Activated naive CD4-positive, alpha-beta T cell treated with anti-CD3 and anti-CD28 coated beads for 36 hours (primary cell): Measurements from ENCODE around the gene ZRANB2. TPM values are rescaled to one million over a fixed set of nuclear protein-coding genes. Genes with fewer than 3 reads are reported as not detected.

ENCODE experiments used
- CTCF ChIA-PET: fragments of 350-600 bp; sonication (Branson Sonifier 250); formaldehyde crosslinking; loops from one replicate; lab custom pipeline; 2021; ENCODE audit warnings: antibody characterized with exemption; lab: Charles Lee
- DNase-seq: peaks from one replicate; pipeline ENCODE4 v3.0.0-alpha.2; 2020
- H3K27ac Mint-ChIP-seq: one replicate; pipeline ENCODE4 v1.8.0; 2021; ENCODE audit warnings: mild to moderate bottlenecking, mixed read lengths
- H3K27me3 Mint-ChIP-seq: one replicate; pipeline ENCODE4 v1.8.0; 2021; ENCODE audit warnings: low read depth, mixed read lengths
- H3K36me3 Mint-ChIP-seq: one replicate; pipeline ENCODE4 v1.8.0; 2021; ENCODE audit warnings: low read depth, mixed read lengths
- H3K4me1 Mint-ChIP-seq: one replicate; pipeline ENCODE4 v1.8.0; 2021; ENCODE audit warnings: low read depth, mixed read lengths
- H3K4me3 Mint-ChIP-seq: one replicate; pipeline ENCODE4 v1.8.0; 2021; ENCODE audit warnings: mild to moderate bottlenecking, moderate library complexity, mixed read lengths
- H3K9me3 Mint-ChIP-seq: one replicate; pipeline ENCODE4 v1.8.0; 2021; ENCODE audit warnings: mixed read lengths
- intact Hi-C: fragments of 100-400 bp; cut with micrococcal nuclease; formaldehyde crosslinking; loops from one replicate; pipeline ENCODE4 v1.15.1; 2023
- total RNA-seq, 2 experiments: library from RNA; stranded (reverse); gene quantifications; one replicate each; pipeline ENCODE4 v1.2.3, GENCODE V29; 2021

The ZRANB2 gene
- total RNA-seq, 2 experiments from 2014 or later = 107 to 114 TPM

- Mint-ChIP-seq H3K9me3 (no peaks in the 10 kb centered on the region), H3K27ac (no peak overlapping the region), H3K4me3 (no peak overlapping the region), H3K36me3 (no peaks in the 10 kb centered on the region), H3K4me1 (no peaks in the 10 kb centered on the region), H3K27me3 (peaks cover 33% of the 10 kb centered on the region)
- no peak for DNase-seq
- CTCF ChIA-PET = interaction anchor here (0.5 to 0.8 kb wide), 3 partner anchors 10 to 633 kb away, joined by 3 read pairs; no protein-coding TSS in a partner anchor
- intact Hi-C loops = loop anchor here (10.0 kb wide), 1 partner anchor 165 kb away; no protein-coding TSS in a partner anchor
Observed at GRCh38 chr1:71039661-71040262, 41.1 kb downstream of the ZRANB2 start.

GRCh38 chr1:71038942-71039341 lies 41.9 kb downstream of the ZRANB2 start:
- H3K27ac Mint-ChIP-seq = no peak overlapping the region
- no peak for DNase-seq
- H3K4me1 Mint-ChIP-seq = no peaks in the 10 kb centered on the region
- H3K27me3 Mint-ChIP-seq = peaks cover 30% of the 10 kb centered on the region
- no peaks in the 10 kb centered on the region for H3K9me3 Mint-ChIP-seq
- H3K4me3 Mint-ChIP-seq = no peak overlapping the region
- intact Hi-C loops = no loop called here
- CTCF ChIA-PET = interaction anchor here (0.5 kb wide), 1 partner anchor 632 kb away, joined by 3 read pairs; no protein-coding TSS in a partner anchor
- no peaks in the 10 kb centered on the region for H3K36me3 Mint-ChIP-seq

GRCh38 chr1:71037829-71038620 lies 42.8 kb downstream of the ZRANB2 start:
- CTCF ChIA-PET = no interaction called here
- Mint-ChIP-seq H3K36me3 (no peaks in the 10 kb centered on the region), H3K9me3 (no peaks in the 10 kb centered on the region), H3K4me3 (no peak overlapping the region), H3K4me1 (no peaks in the 10 kb centered on the region), H3K27me3 (peaks cover 33% of the 10 kb centered on the region), H3K27ac (no peak overlapping the region)
- intact Hi-C loops = no loop called here
- no peak for DNase-seq

GRCh38 chr1:71037066-71037465 lies 43.8 kb downstream of the ZRANB2 start:
- CTCF ChIA-PET = no interaction called here
- Mint-ChIP-seq H3K27me3 (peaks cover 34% of the 10 kb centered on the region), H3K36me3 (no peaks in the 10 kb centered on the region), H3K4me1 (no peaks in the 10 kb centered on the region), H3K27ac (no peak overlapping the region), H3K9me3 (no peaks in the 10 kb centered on the region), H3K4me3 (no peak overlapping the region)
- intact Hi-C loops = no loop called here
- no peak for DNase-seq

- intact Hi-C loops = no loop called here
- Mint-ChIP-seq H3K36me3 (no peaks in the 10 kb centered on the region), H3K4me3 (no peak overlapping the region), H3K27ac (no peak overlapping the region), H3K4me1 (no peaks in the 10 kb centered on the region), H3K27me3 (peaks cover 16% of the 10 kb centered on the region), H3K9me3 (no peaks in the 10 kb centered on the region)
- DNase-seq = no peak
- CTCF ChIA-PET = no interaction called here
Observed at GRCh38 chr1:71033136-71033535, 47.7 kb downstream of the ZRANB2 start.

GRCh38 chr1:71031426-71031825 lies 49.4 kb downstream of the ZRANB2 start:
- H3K4me1 Mint-ChIP-seq = no peaks in the 10 kb centered on the region
- CTCF ChIA-PET = no interaction called here
- intact Hi-C loops = no loop called here
- no peak overlapping the region for H3K4me3 Mint-ChIP-seq
- no peaks in the 10 kb centered on the region for H3K9me3 Mint-ChIP-seq
- peaks cover 16% of the 10 kb centered on the region for H3K27me3 Mint-ChIP-seq
- H3K36me3 Mint-ChIP-seq = no peaks in the 10 kb centered on the region
- no peak overlapping the region for H3K27ac Mint-ChIP-seq
- DNase-seq = no peak

- CTCF ChIA-PET = no interaction called here
- no peaks in the 10 kb centered on the region for H3K36me3 Mint-ChIP-seq
Observed at GRCh38 chr1:71030026-71030425, 50.8 kb downstream of the ZRANB2 start.

GRCh38 chr1:71028981-71029380 lies 51.9 kb downstream of the ZRANB2 start:
- no peak overlapping the region for H3K27ac Mint-ChIP-seq
- no peak overlapping the region for H3K4me3 Mint-ChIP-seq
- no peaks in the 10 kb centered on the region for H3K9me3 Mint-ChIP-seq
- peaks cover 11% of the 10 kb centered on the region for H3K27me3 Mint-ChIP-seq
- no peak for DNase-seq
- no peaks in the 10 kb centered on the region for H3K36me3 Mint-ChIP-seq
- no peaks in the 10 kb centered on the region for H3K4me1 Mint-ChIP-seq
- intact Hi-C loops = no loop called here
- CTCF ChIA-PET = no interaction called here

More at GRCh38 chr1:71030026-71030425, 50.8 kb downstream of the ZRANB2 start:
- Mint-ChIP-seq H3K27ac (no peak overlapping the region), H3K4me3 (no peak overlapping the region), H3K9me3 (no peaks in the 10 kb centered on the region), H3K4me1 (no peaks in the 10 kb centered on the region), H3K27me3 (peaks cover 11% of the 10 kb centered on the region)
- intact Hi-C loops = no loop called here
- no peak for DNase-seq

- Mint-ChIP-seq H3K27me3 (peaks cover 8% of the 10 kb centered on the region), H3K4me1 (no peaks in the 10 kb centered on the region), H3K4me3 (no peak overlapping the region), H3K27ac (no peak overlapping the region), H3K9me3 (no peaks in the 10 kb centered on the region), H3K36me3 (no peaks in the 10 kb centered on the region)
- no peak for DNase-seq
- intact Hi-C loops = no loop called here
- CTCF ChIA-PET = no interaction called here
Observed at GRCh38 chr1:71027991-71028390, 52.8 kb downstream of the ZRANB2 start.

GRCh38 chr1:71026093-71026492 lies 54.7 kb downstream of the ZRANB2 start:
- no peaks in the 10 kb centered on the region for H3K9me3 Mint-ChIP-seq
- DNase-seq = no peak
- no peak overlapping the region for H3K4me3 Mint-ChIP-seq
- peaks cover 5% of the 10 kb centered on the region for H3K27me3 Mint-ChIP-seq
- CTCF ChIA-PET = interaction anchor here (0.6 kb wide), 1 partner anchor 10 kb away, joined by 4 read pairs; no protein-coding TSS in a partner anchor
- H3K27ac Mint-ChIP-seq = no peak overlapping the region
- no peaks in the 10 kb centered on the region for H3K36me3 Mint-ChIP-seq
- intact Hi-C loops = no loop called here
- H3K4me1 Mint-ChIP-seq = no peaks in the 10 kb centered on the region

GRCh38 chr1:71023515-71023914 lies 57.3 kb downstream of the ZRANB2 start:
- no peaks in the 10 kb centered on the region for H3K36me3 Mint-ChIP-seq
- no peaks in the 10 kb centered on the region for H3K4me1 Mint-ChIP-seq
- no peaks in the 10 kb centered on the region for H3K9me3 Mint-ChIP-seq
- peaks cover 2% of the 10 kb centered on the region for H3K27me3 Mint-ChIP-seq
- intact Hi-C loops = no loop called here
- no peak overlapping the region for H3K4me3 Mint-ChIP-seq
- CTCF ChIA-PET = no interaction called here
- no peak for DNase-seq
- H3K27ac Mint-ChIP-seq = no peak overlapping the region

GRCh38 chr1:71019233-71019969 lies 61.4 kb downstream of the ZRANB2 start:
- Mint-ChIP-seq H3K4me3 (no peak overlapping the region), H3K36me3 (no peaks in the 10 kb centered on the region), H3K9me3 (no peaks in the 10 kb centered on the region), H3K27me3 (no peaks in the 10 kb centered on the region), H3K4me1 (no peaks in the 10 kb centered on the region), H3K27ac (no peak overlapping the region)
- DNase-seq = no peak
- CTCF ChIA-PET = interaction anchor here (0.7 kb wide), 1 partner anchor 542 kb away, joined by 3 read pairs; no protein-coding TSS in a partner anchor
- intact Hi-C loops = no loop called here
